HUDEP-2 (cell line): ENCODE measurements around the gene ZNF195.
"Not testable (repeated sequence)": the region's sequence is repeated elsewhere in the genome, so short reads cannot be mapped to it uniquely, and the experiment has no call there.

Experiments used
- DNase-seq, 76 experiments: peaks; one replicate each; lab custom pipeline; 2025; ENCODE audit not compliant: unreplicated experiment in 76 of 76; lab: John Stamatoyannopoulos, UW

ZNF195 gene

DNA sequence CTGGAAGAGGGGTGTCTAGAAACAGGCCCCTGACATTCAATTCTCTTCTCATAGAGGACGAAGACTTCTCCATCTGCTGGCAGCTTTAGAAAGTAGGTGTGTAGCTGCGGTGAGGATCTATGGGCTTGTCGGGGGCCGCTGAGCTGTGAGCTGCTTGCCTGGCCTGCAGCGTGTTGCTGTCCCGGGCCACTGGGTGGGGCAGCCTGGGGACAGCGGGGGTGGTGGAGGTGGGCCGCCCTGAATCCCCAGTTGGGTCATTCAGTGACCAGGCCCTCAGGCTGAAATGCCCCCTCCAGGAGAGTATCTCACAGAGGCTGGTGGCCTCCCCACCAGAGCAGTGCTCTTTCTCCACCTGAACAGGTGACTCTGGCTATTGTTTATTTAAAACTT, 23.9 kb upstream of the ZNF195 start:
- DNase-seq = not testable (repeated sequence)

- DNase-seq = peak in 5 of 76 experiments; percentile 2 to 37 (median 19)
These were observed 23.4 kb upstream of the ZNF195 start for GRCh38 chr11:3402181-3402860.

- DNase-seq = peak in 55 of 76 experiments; percentile 1 to 71 (median 27)
These were observed 22.1 kb upstream of the ZNF195 start for GRCh38 chr11:3401052-3401451.

GRCh38 chr11:3398509-3398908, 19.6 kb upstream of the ZNF195 start:
- DNase-seq = not testable (repeated sequence)

- DNase-seq = not testable (repeated sequence)
These were observed 19.2 kb upstream of the ZNF195 start for GRCh38 chr11:3398106-3398505.

GRCh38 chr11:3397210-3397609, 18.3 kb upstream of the ZNF195 start:
- not testable (repeated sequence) for DNase-seq

DNA sequence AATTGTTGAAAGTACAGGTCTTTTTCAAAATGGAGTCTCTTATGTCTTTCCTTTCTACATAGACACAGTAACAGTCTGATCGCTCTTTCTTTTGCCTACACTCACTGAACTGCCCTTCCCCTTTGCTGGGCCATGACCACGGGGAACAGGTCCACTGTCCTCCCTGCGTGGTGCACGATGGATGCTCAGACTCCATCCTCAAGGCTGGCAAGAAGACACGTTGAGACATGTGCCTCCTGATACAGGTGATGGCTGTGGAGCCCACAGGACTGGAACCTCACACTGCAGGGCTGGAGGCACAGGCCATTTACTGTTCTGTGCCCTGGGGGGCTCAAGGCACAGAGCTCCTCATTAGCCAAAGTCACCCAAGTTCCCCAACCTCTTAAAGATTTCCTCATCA, 16.5 kb upstream of the ZNF195 start:
- not testable (repeated sequence) for DNase-seq

- not testable (repeated sequence) for DNase-seq
These were observed 16.0 kb upstream of the ZNF195 start for GRCh38 chr11:3394956-3395355.

- not testable (repeated sequence) for DNase-seq
These were observed 14.5 kb upstream of the ZNF195 start for GRCh38 chr11:3393450-3393849.

DNA sequence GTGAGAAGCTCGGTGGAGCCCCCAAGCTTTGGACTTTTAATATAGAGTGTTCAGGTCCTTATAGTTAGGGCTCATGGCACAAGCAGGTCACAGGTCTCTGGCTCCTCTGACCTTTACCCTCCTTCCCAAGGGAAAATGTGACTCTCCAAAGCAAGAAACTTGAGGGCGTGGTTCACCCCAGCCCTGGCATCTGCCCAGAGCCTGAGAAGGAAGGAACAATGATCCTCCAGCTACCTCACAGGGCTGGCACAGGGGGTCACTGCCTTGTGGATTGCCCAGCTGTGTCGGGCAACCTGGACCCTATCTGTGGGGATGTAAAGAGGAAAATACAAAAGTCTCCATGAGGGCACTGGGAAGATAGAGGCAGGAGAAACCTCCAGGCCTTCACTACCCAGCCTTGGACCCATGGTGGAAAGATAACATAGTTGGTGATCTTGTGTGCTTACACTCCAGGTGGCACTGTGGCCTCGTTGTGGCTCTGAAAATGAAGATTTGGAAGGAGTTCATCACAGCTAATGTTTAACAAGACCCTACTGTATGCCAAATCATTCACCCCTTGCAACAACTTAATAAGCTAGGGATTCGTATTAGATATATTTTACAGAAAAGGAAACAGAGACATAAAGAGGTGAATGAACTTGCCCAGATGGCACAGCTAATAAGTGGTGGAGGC, 3.8 kb upstream of the ZNF195 start:
- peak in 4 of 76 experiments; percentile 6 to 22 (median 10) for DNase-seq

DNA sequence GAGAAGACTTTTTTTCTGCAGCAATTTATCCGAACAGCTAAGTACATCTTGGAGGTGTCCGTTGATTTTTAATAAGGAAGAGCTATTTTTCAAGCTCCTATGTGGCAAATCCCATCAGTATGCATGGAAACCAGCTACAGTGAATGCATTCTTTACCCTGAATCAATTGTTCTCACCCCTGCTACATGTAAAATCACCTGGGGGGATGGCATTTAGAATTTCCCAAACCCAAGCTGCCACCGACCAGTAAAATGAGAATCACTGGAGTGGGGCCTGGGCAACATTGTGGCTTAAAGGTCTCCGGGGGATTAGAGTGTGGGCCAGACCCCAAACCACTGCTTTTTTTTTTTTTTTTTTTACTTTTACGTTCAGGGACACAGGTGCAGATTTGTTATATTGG, 2.8 kb upstream of the ZNF195 start:
- DNase-seq = no peak

- no peak for DNase-seq
These were observed 2.0 kb upstream of the ZNF195 start for GRCh38 chr11:3380706-3381545.

- DNase-seq = no peak
These were observed 3.4 kb downstream of the ZNF195 start for GRCh38 chr11:3375552-3375951.

DNA sequence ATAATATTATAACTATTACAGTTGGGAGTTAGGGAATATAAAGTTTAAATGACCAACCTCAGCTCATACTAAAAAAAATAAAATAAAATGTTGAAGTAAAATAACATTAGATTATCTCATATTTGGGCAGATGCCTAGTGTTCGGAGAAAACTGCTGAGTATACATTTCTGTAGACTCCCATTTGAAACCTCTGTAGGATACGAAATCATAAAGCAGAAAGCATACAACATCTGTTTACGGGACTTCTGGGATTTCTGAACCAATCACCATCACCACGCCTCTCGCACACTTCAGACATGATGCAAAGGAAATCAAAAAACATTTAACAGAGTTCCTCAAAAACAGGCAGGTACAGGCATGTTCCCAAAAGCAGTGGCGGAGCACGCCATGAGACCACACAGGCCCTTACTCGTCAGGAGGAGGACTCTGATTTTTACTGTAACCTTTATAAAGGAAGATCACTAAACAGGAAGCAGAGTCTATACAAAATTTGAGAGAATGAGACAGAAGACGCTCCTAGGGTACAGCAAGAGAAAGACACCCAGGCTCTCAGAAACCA, 8.6 kb downstream of the ZNF195 start:
- DNase-seq = no peak

DNA sequence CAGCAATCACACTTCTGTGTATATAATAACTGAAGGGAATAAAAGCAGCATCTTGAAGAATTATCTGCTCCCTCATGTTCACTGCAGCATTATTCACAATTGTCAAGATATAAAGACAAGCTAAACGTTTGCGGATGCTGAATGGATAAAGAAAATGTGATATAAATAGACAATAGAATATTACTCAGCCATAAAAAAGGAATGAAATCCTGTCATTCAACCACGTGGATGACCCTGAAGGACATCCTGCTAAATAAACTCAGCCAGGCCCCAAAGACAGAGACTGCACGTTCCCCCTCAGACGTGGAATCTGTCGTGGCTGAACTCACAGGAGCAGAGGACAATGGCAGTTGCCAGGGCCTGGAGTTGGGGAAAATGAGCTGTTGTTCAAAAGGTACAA, 9.6 kb downstream of the ZNF195 start:
- no peak for DNase-seq

DNA sequence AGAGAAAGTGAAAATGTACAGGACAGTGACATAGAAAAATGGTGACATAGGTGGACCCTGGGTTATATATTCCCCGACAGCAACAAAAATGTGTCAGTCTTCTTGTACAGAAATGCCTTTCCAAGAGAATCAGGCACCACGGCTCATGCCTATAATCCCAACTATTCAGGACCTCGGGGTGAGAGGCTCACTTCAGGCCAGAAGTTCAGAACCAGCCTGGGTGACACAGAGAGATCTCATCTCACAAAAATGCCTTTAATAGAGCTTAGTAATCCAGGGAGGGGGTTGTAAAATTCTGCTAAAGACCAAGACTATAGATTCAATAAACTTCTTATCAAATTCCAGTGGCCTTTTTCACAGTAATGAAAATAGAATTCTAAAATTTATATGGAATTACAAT, 10.7 kb downstream of the ZNF195 start:
- DNase-seq = no peak

DNA sequence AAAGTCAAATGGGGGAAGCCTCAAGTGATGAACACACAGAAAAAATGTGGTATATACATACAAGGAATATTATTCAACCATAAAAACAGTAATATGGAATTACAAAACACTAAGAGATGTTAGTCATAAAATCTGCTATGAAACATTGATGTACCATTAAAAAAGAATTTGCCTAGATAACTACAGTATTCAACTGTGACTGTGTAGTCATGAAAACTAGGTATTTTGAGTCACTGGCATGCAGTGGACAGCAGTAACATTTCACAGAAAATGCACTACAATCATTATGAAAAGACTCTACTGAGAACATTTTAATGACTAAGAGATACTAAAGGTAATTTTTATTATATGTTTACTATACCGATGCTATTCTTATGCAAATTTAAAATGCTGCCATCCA, 11.7 kb downstream of the ZNF195 start:
- no peak for DNase-seq

- DNase-seq = no peak
These were observed 19.7 kb downstream of the ZNF195 start for GRCh38 chr11:3359092-3359824.

DNA sequence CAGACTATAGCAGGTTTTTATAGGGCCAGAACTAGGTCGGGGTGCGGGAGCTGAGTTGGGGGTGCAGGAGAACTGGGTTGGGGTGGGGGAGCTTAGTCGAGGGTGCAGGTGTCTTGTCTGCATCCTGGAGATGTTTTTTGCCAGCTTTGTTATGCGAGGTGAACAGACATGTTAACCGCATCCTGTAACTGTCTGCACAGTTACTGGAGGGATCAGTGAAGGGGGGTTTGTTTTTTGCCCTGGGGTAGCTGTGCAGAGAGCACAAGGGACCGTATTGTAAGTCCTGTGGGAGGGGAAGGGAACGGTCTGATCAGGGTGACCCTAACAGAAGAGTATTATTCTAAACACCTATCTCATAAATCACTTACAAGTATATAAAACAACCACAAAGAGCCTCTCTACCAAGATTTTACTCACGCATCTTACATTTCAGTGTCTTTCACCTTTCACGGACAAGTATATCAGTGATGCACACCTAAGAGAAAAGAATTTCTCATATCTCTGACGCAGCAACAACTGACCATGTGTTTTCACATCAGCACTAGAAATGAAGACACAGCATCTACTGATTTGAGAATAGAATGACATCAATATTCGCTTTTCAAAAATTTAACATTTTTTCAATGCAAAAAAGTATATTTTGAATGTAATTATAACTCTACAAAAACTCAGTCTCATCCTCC, 20.8 kb downstream of the ZNF195 start:
- DNase-seq = no peak

GRCh38 chr11:3357302-3357701, 21.6 kb downstream of the ZNF195 start:
- DNase-seq = no peak
